Loucy (cell line): ENCODE data around the gene ERAP2.

Source experiments
- H2AFZ ChIP-seq: fragments of 200-600 bp; sonication (generic); 2 replicates; pipeline ENCODE4 v1.6.0; 2016; ENCODE audit warnings: antibody characterized with exemption, mild to moderate bottlenecking, low read length, moderate library complexity
- H3F3A ChIP-seq: fragments of 200-600 bp; 2 replicates; pipeline ENCODE4 v1.6.0; 2016; ENCODE audit warnings: antibody characterized with exemption, low read depth, mild to moderate bottlenecking
- H3K27me3 ChIP-seq: fragments of 200-600 bp; sonication (generic); 2 replicates; pipeline ENCODE4 v1.6.1; 2014; ENCODE audit warnings: low read length, mild to moderate bottlenecking; ENCODE audit not compliant: insufficient read depth, poor library complexity, severe bottlenecking
- H3K36me3 ChIP-seq: fragments of 200-600 bp; sonication (generic); 2 replicates; pipeline ENCODE4 v1.6.1; 2016; ENCODE audit warnings: low read length; ENCODE audit not compliant: insufficient read depth
- H3K4me1 ChIP-seq: fragments of 200-600 bp; sonication (generic); 2 replicates; pipeline ENCODE4 v1.5.1; 2014; ENCODE audit warnings: low read length, mild to moderate bottlenecking; ENCODE audit not compliant: insufficient read depth, poor library complexity, severe bottlenecking
- H3K4me2 ChIP-seq: fragments of 200-600 bp; sonication (generic); 2 replicates; pipeline ENCODE4 v1.6.0; 2014; ENCODE audit warnings: antibody characterized with exemption, low read length, low read depth, mild to moderate bottlenecking; ENCODE audit not compliant: poor library complexity, severe bottlenecking
- H3K4me3 ChIP-seq: fragments of 200-600 bp; sonication (generic); 2 replicates; pipeline ENCODE4 v1.5.1; 2014; ENCODE audit warnings: low read length, mild to moderate bottlenecking, mixed read lengths; ENCODE audit not compliant: poor library complexity, severe bottlenecking
- H3K79me2 ChIP-seq: fragments of 200-600 bp; sonication (generic); 2 replicates; pipeline ENCODE4 v1.6.1; 2014; ENCODE audit warnings: low read length; ENCODE audit not compliant: insufficient read depth
- H3K9ac ChIP-seq: fragments of 200-600 bp; sonication (generic); 2 replicates; pipeline ENCODE4 v1.6.0; 2014; ENCODE audit warnings: mild to moderate bottlenecking, low read depth, low read length, moderate library complexity; ENCODE audit not compliant: poor library complexity, severe bottlenecking
- H3K9me2 ChIP-seq: fragments of 200-600 bp; sonication (generic); replicated peaks from 2 replicates; pipeline ENCODE4 v1.6.1; 2016; ENCODE audit warnings: low read depth, low read length, mixed read lengths
- H3K9me3 ChIP-seq: fragments of 200-600 bp; sonication (generic); 2 replicates; pipeline ENCODE4 v1.6.1; 2014; ENCODE audit warnings: mild to moderate bottlenecking, antibody characterized with exemption, low read length, low read depth; ENCODE audit not compliant: insufficient read depth
- H4K20me1 ChIP-seq: fragments of 200-600 bp; sonication (generic); 2 replicates; pipeline ENCODE4 v1.6.0; 2014; ENCODE audit warnings: antibody characterized with exemption, low read length, mild to moderate bottlenecking; ENCODE audit not compliant: insufficient read depth, poor library complexity, severe bottlenecking
- CTCF ChIP-seq: fragments of 200-600 bp; sonication (generic); conservative IDR thresholded peaks from 2 replicates; pipeline ENCODE4 v1.5.1; 2014; ENCODE audit warnings: mild to moderate bottlenecking, antibody characterized with exemption, low read length
- EZH2phosphoT487 ChIP-seq: fragments of 200-600 bp; IDR thresholded peaks from 2 replicates; pipeline ENCODE4 v1.6.1; 2018; ENCODE audit warnings: antibody characterized with exemption, mild to moderate bottlenecking, moderate library complexity, borderline replicate concordance

ERAP2 gene

GRCh38 chr5:96869372-96869641 lies 7.0 kb upstream of the ERAP2 start:
- Histone ChIP-seq H3F3A (no peaks in the 10 kb centered on the region), H3K9me2 (no peaks in the 10 kb centered on the region), H3K36me3 (no peaks in the 10 kb centered on the region), H3K4me1 (peaks cover 51% of the 10 kb centered on the region), H4K20me1 (no peaks in the 10 kb centered on the region), H3K27me3 (no peaks in the 10 kb centered on the region), H3K79me2 (no peaks in the 10 kb centered on the region), H3K9ac (no peak overlapping the region), H3K4me3 (no peak overlapping the region), H3K9me3 (no peaks in the 10 kb centered on the region), H2AFZ (no peak overlapping the region), H3K4me2 (no peak overlapping the region)
- TF ChIP-seq CTCF = no peak
- no peak for TF ChIP-seq EZH2phosphoT487

- Histone ChIP-seq H3K79me2 (no peaks in the 10 kb centered on the region), H3K9me3 (no peaks in the 10 kb centered on the region), H3K4me3 (no peak overlapping the region), H3K9ac (no peak overlapping the region), H3K36me3 (no peaks in the 10 kb centered on the region), H3K4me2 (peak overlapping the region; percentile 7), H3K9me2 (no peaks in the 10 kb centered on the region), H3K27me3 (no peaks in the 10 kb centered on the region), H2AFZ (peak overlapping the region; percentile 40), H3K4me1 (peaks cover 61% of the 10 kb centered on the region), H3F3A (no peaks in the 10 kb centered on the region), H4K20me1 (no peaks in the 10 kb centered on the region)
- no peak for TF ChIP-seq CTCF
- TF ChIP-seq EZH2phosphoT487 = no peak
Observed at GRCh38 chr5:96870094-96871026, 5.9 kb upstream of the ERAP2 start.

- Histone ChIP-seq H3K4me1 (peaks cover 67% of the 10 kb centered on the region), H2AFZ (peak overlapping the region; percentile 40), H3K9ac (peak overlapping the region; percentile 8), H3F3A (no peaks in the 10 kb centered on the region; the same call in 1 of the 2 replicates), H3K79me2 (no peaks in the 10 kb centered on the region), H3K27me3 (no peaks in the 10 kb centered on the region), H3K9me2 (no peaks in the 10 kb centered on the region), H4K20me1 (no peaks in the 10 kb centered on the region), H3K9me3 (no peaks in the 10 kb centered on the region), H3K36me3 (no peaks in the 10 kb centered on the region), H3K4me3 (no peak overlapping the region), H3K4me2 (peak overlapping the region; percentile 7)
- TF ChIP-seq CTCF (no peak), EZH2phosphoT487 (no peak)
Observed at GRCh38 chr5:96871027-96871399, 5.3 kb upstream of the ERAP2 start.
